ENCODE results near the gene MRPL58. TPM values are rescaled to one million over a fixed set of nuclear protein-coding genes. Genes with fewer than 3 reads are reported as not detected.
"Not testable (repeated sequence)": the region's sequence is repeated elsewhere in the genome, so short reads cannot be mapped to it uniquely, and the experiment has no call there.

MRPL58 gene
- total and polyA plus RNA-seq, 3 donors from 2014 or later = 20.9 to 38.1 (median 24.3) TPM

DNA sequence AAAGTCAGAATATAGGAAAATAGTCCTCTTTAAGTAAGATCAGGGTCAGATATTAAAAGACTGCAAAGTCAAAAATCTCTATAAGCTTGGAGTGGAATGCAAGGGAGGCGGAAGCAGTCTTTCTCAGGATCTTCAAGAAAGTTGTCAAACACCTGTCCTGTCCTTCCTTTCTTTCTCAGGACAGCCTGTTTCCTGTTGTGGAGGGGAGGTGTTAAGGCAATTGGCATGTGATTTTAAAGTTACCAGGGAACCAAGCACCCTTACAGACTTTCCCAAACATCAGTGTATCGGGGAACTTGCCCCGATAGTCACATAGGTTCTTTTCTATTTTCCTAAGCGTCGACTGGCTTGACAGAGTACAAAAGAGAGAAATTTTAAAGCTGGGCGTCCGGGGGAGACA is 32.2 kb downstream of the MRPL58 start:
- H3K4me3 ChIP-seq = no peak overlapping the region
- peaks cover 19% of the 10 kb centered on the region for H3K4me1 ChIP-seq
- TF ChIP-seq CTCF (IDR thresholded peaks at IDR 0.05) (no peak), POLR2A (IDR thresholded peaks at IDR 0.05) (no peak)
- DNase-seq = no peak
- 82 to 85% methylated on average over 7 of the region's 7 CpGs for WGBS, 2 donors
- H3K36me3 ChIP-seq (ENCODE audit: low read depth, missing control alignments) = no peaks in the 10 kb centered on the region
- no peak overlapping the region for H3K27ac ChIP-seq
- no peaks in the 10 kb centered on the region for H3K9me3 ChIP-seq
- no peaks in the 10 kb centered on the region for H3K27me3 ChIP-seq
- intact Hi-C loops (cut with DNase I; ENCODE audit: low total_unique reads) = no loop called here

GRCh38 chr17:75045946-75046406 is 33.5 kb downstream of the MRPL58 start:
- peak overlapping the region; percentile 86 to 91 for H3K27ac ChIP-seq
- 12% methylated on average over 25 of the region's 25 CpGs for WGBS, 2 donors
- peaks cover 21% of the 10 kb centered on the region for H3K4me1 ChIP-seq
- H3K36me3 ChIP-seq (ENCODE audit: low read depth, missing control alignments); H3K9me3 ChIP-seq; intact Hi-C loops (cut with DNase I; ENCODE audit: low total_unique reads); DNase-seq; H3K27me3 ChIP-seq: not testable (repeated sequence)
- H3K4me3 ChIP-seq = peak overlapping the region; percentile 68 to 95

DNA sequence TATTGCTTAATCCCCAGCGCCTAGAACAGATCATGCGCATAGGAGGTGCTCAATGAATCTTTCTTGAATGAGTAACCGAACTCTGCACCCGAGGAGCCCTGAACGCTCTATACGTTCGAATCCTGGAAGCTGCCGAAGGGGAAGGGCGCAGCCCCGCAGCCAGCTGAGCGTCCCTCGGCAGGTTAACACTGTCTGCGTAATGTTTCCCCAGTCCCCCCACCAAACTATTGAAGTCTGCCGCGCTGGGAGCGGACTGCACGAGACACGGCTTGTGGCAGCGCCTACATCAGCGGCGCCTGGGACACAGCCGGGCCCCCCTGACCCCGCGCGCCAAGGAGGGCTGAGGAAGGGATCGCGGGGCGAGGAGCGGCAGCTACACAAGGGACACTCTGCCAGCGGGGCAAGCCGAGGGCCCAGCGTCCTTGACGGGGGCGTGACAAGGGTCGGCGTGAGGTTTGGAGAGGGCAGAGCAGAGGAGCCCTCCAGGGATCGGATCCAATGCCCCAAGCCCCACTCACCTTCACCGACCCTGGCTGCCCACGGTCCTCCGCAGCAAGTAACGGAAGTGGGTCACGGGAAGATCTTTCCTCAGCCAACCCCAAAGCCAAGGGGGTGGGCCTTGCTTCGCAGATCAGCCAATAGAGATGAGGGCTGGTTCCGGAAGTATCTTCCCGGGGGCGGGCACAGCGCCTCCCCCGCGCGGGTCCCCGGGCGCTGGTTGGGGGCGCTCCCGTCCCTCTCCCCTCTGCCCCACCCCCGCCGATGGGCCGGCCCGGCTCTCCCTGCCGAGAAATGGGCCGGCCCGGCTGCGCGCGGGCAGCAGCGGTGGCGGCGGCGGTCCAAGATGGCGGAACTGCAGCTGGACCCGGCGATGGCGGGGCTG is 34.2 kb downstream of the MRPL58 start, which contains the start of the genes ATP5PD and KCTD2:
TSS of gene ATP5PD (minus strand) at position 563 of the 883 bp plus-strand sequence. CDS start 4,319 bp downstream, outside the sequence.
TSS of gene KCTD2 (plus strand) at position 819 of the 883 bp plus-strand sequence. CDS start at position 845, 26 bp downstream.
- intact Hi-C loops (cut with DNase I; ENCODE audit: low total_unique reads) = no loop called here
- Histone ChIP-seq H3K27ac (peak within 1 kb of the TSS; percentile 86 to 91), H3K27me3 (no peaks in the 10 kb centered on the region), H3K4me3 (peak within 1 kb of the TSS; percentile 68 to 95), H3K9me3 (no peaks in the 10 kb centered on the region), H3K4me1 (peaks cover 21% of the 10 kb centered on the region), H3K36me3 (ENCODE audit: low read depth, missing control alignments) (no peaks in the 10 kb centered on the region)
- WGBS, 2 donors = 0 to 1% methylated on average over 13 to 54 of the region's 72 CpGs
- TF ChIP-seq POLR2A (IDR thresholded peaks at IDR 0.05) (no peak), CTCF (IDR thresholded peaks at IDR 0.05) (no peak)
- DNase-seq = peak; percentile 96

DNA sequence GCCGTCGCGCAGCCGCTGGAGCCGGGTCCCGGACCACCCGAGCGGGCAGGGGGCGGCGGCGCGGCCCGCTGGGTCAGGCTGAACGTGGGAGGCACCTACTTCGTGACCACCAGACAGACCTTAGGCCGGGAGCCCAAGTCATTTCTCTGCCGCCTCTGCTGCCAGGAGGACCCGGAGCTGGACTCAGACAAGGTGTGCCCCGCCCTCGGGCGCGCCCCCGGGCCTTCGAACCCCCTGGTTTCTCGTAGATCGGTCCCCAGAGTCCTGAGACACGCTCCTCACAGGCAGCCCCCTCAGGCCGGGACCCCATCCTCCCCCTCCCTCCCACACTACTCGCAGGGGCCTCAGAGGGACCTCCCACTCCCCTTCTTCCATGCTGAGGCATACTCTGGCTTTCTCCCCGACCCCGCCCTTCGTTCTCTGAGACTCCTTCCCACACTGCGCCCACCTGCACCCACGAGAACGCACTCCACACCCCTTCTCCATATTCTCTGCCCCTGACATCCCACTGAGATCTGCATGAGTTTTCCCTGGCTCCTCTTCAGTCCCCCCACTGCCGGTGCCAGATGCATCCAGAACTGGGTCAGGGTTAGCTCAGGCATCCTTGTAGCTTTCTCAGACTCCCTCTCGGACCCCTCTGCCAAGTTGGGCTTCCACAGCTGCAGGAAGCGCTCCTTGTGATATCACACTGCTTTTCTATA is 35.1 kb downstream of the MRPL58 start:
- peak; percentile 60 for DNase-seq
- H3K27me3 ChIP-seq = no peaks in the 10 kb centered on the region
- H3K4me1 ChIP-seq = peaks cover 21% of the 10 kb centered on the region
- 0% methylated on average over 16 to 19 of the region's 38 CpGs for WGBS, 2 donors
- no peaks in the 10 kb centered on the region for H3K9me3 ChIP-seq
- H3K4me3 ChIP-seq = peak overlapping the region; percentile 68 to 95
- H3K27ac ChIP-seq = peak overlapping the region; percentile 86 to 89
- TF ChIP-seq POLR2A (IDR thresholded peaks at IDR 0.05) = no peak
- TF ChIP-seq CTCF (IDR thresholded peaks at IDR 0.05) = no peak
- intact Hi-C loops (cut with DNase I; ENCODE audit: low total_unique reads) = no loop called here
- H3K36me3 ChIP-seq (ENCODE audit: low read depth, missing control alignments) = no peaks in the 10 kb centered on the region

Data from testis (tissue), 3 donors.